ENCODE data around the gene ADAMTS16. TPM values are rescaled to one million over a fixed set of nuclear protein-coding genes. Genes with fewer than 3 reads are reported as not detected.

ADAMTS16 gene
- total RNA-seq, 4 donors from 2014 or later: not detected

DNA sequence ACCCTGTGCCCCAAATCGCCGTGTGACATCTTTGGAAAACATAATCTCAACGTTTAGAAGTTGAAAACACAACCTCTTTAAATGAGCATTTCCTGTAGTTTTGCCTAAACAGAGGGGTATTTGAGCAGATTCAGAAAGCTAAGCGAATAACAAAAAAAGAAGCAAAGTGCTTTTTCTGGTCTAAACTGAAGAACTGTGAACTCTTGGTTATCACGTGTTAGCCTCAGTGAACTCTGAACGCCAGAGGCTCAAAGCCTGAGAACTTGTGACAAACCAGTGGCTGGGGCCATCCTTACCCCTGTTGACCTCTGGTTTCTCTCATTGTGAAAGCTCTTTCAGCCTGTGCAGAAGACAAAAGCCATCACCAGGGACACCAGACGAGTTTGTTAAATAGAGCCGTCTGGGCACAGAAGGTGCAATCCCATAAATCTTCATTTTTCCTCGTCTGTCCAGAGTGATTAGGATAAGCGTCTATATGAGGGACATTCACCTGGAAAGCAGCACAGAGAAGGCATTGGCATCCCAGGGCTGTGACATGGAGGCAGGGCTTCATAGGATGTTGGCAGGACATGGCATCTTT lies 220.9 kb downstream of the ADAMTS16 start:
- ATAC-seq: no peak
- H3K4me3 ChIP-seq: no peak overlapping the region
- TF ChIP-seq CTCF (IDR thresholded peaks at IDR 0.05 in 4 of 5, conservative IDR thresholded peaks at IDR 0.05 in 1 of 5) (no peak), POLR2A (IDR thresholded peaks at IDR 0.05) (no peak)
- DNase-seq: no peak
- H3K4me1 ChIP-seq: no peaks in the 10 kb centered on the region
- in situ Hi-C loops (cut with MboI; ENCODE audit: low sequenced_read_pairs in 4 of 4): no loop called here
- intact Hi-C loops (cut with DNase I; ENCODE audit: low total_unique reads): no loop called here
- H3K27ac ChIP-seq: no peak overlapping the region
- H3K9me3 ChIP-seq: no peaks in the 10 kb centered on the region
- H3K36me3 ChIP-seq: no peaks in the 10 kb centered on the region
- H3K27me3 ChIP-seq: no peaks in the 10 kb centered on the region

- Histone ChIP-seq H3K27me3 (no peaks in the 10 kb centered on the region), H3K9me3 (no peaks in the 10 kb centered on the region), H3K27ac (no peak overlapping the region), H3K4me1 (no peaks in the 10 kb centered on the region), H3K36me3 (no peaks in the 10 kb centered on the region), H3K4me3 (no peak overlapping the region)
- intact Hi-C loops (cut with DNase I; ENCODE audit: low total_unique reads): no loop called here
- ATAC-seq (no peak), DNase-seq (no peak)
- in situ Hi-C loops (cut with MboI; ENCODE audit: low sequenced_read_pairs in 4 of 4): no loop called here
- TF ChIP-seq CTCF (IDR thresholded peaks at IDR 0.05 in 4 of 5, conservative IDR thresholded peaks at IDR 0.05 in 1 of 5): no peak
- no peak for TF ChIP-seq POLR2A (IDR thresholded peaks at IDR 0.05)
These were observed 222.9 kb downstream of the ADAMTS16 start for GRCh38 chr5:5363045-5363444.

- Histone ChIP-seq H3K9me3 (no peaks in the 10 kb centered on the region), H3K4me3 (no peak overlapping the region), H3K36me3 (no peaks in the 10 kb centered on the region), H3K4me1 (no peaks in the 10 kb centered on the region), H3K27ac (peak overlapping the region in 1 of 4 donors; percentile 34), H3K27me3 (no peaks in the 10 kb centered on the region)
- in situ Hi-C loops (cut with MboI; ENCODE audit: low sequenced_read_pairs in 4 of 4): no loop called here
- no peak for DNase-seq
- intact Hi-C loops (cut with DNase I; ENCODE audit: low total_unique reads): no loop called here
- TF ChIP-seq POLR2A (IDR thresholded peaks at IDR 0.05) (no peak), CTCF (IDR thresholded peaks at IDR 0.05 in 4 of 5, conservative IDR thresholded peaks at IDR 0.05 in 1 of 5) (no peak)
- ATAC-seq: no peak
These were observed 224.8 kb downstream of the ADAMTS16 start for GRCh38 chr5:5364932-5365331.

- no peaks in the 10 kb centered on the region for H3K4me1 ChIP-seq
- intact Hi-C loops (cut with DNase I; ENCODE audit: low total_unique reads): no loop called here
- no peak for TF ChIP-seq CTCF (IDR thresholded peaks at IDR 0.05 in 4 of 5, conservative IDR thresholded peaks at IDR 0.05 in 1 of 5)
- no peak for TF ChIP-seq POLR2A (IDR thresholded peaks at IDR 0.05)
These were observed 227.6 kb downstream of the ADAMTS16 start for GRCh38 chr5:5367739-5368138.

DNA sequence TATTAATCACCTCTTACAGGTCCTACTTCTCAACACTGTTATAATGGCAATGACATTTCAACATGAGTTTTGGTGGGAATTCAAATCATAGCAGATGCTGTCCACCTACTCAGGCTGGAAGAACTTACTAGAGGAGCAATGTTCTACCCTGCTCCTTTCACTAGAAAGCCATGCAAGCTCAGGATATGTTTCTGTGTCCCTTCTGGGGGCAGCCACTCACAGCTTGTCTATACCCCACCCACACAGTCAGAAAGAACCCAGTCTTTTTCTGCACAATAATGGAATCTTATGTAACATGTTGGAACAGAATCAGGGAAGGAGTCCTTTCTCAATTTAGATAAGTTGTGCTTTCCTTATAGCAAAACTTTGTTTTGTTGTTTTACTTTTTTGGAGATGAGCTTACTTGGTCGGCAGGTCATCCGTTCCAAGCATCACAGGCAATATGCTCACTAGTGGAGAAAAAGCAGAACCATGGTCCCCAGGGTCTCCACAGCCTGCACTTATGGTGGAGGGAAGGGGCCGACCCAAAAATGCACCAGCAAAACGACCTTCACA lies 229.0 kb downstream of the ADAMTS16 start:
- intact Hi-C loops (cut with DNase I; ENCODE audit: low total_unique reads) (no loop called here), in situ Hi-C loops (cut with MboI; ENCODE audit: low sequenced_read_pairs in 4 of 4) (no loop called here)
- H3K36me3 ChIP-seq: no peaks in the 10 kb centered on the region
- DNase-seq (no peak), ATAC-seq (no peak)
- no peaks in the 10 kb centered on the region for H3K27me3 ChIP-seq
- TF ChIP-seq POLR2A (IDR thresholded peaks at IDR 0.05) (no peak), CTCF (IDR thresholded peaks at IDR 0.05 in 4 of 5, conservative IDR thresholded peaks at IDR 0.05 in 1 of 5) (no peak)
- H3K4me3 ChIP-seq: no peak overlapping the region
- no peaks in the 10 kb centered on the region for H3K4me1 ChIP-seq
- no peaks in the 10 kb centered on the region for H3K9me3 ChIP-seq
- no peak overlapping the region for H3K27ac ChIP-seq

More at GRCh38 chr5:5367739-5368138, 227.6 kb downstream of the ADAMTS16 start:
- DNase-seq (no peak), ATAC-seq (no peak)
- H3K9me3 ChIP-seq: no peaks in the 10 kb centered on the region
- in situ Hi-C loops (cut with MboI; ENCODE audit: low sequenced_read_pairs in 4 of 4): no loop called here
- no peaks in the 10 kb centered on the region for H3K27me3 ChIP-seq
- H3K4me3 ChIP-seq: no peak overlapping the region
- no peaks in the 10 kb centered on the region for H3K36me3 ChIP-seq
- H3K27ac ChIP-seq: no peak overlapping the region
